T-cell (primary cell): ENCODE measurements around the gene ELOA2. TPM values are rescaled to one million over a fixed set of nuclear protein-coding genes. Genes with fewer than 3 reads are reported as not detected.
"Not testable (repeated sequence)": the region's sequence is repeated elsewhere in the genome, so short reads cannot be mapped to it uniquely, and the experiment has no call there.

Experiments used
- ATAC-seq, 4 experiments: fragments of 200-7000 bp in 3 of 4; fragments of 150-1000 bp in 1 of 4; cut with Tn5 transposase; replicated peaks in 1 of 4; 1 replicate in 3 of 4; 2 replicates in 1 of 4; pipeline ENCODE4 v1.10.0; 2021; ENCODE audit warnings: moderate library complexity in 3 of 4, mild to moderate bottlenecking in 2 of 4, moderate number of reproducible peaks in 1 of 4
- CTCF ChIA-PET, 2 donors: fragments of 300-600 bp; sonication (Branson Sonifier 250); formaldehyde crosslinking; loops; one replicate each; lab custom pipeline; 2022; ENCODE audit warnings: antibody characterized with exemption in 2 of 2; lab: Charles Lee
- POLR2A ChIA-PET, 2 donors: fragments of 300-600 bp; sonication (Branson Sonifier 250); formaldehyde crosslinking; loops; one replicate each; lab custom pipeline; 2022; ENCODE audit warnings: antibody characterized with exemption in 2 of 2; lab: Charles Lee
- DNase-seq, 35 experiments: peaks; one replicate each; pipeline versions ENCODE4 v3.0.0 to v3.0.0-alpha.2; 2013 to 2023
- H3K27ac ChIP-seq: one replicate; pipeline ENCODE4 v1.5.1; 2013; ENCODE audit warnings: low read length
- H3K27me3 ChIP-seq, 2 experiments: replicated peaks in 1 of 2; 1 replicate in 1 of 2; 2 replicates in 1 of 2; pipeline versions ENCODE4 v1.6.1 to v1.7.0; 2013; ENCODE audit warnings: low read length in 1 of 2, mixed read lengths in 1 of 2; ENCODE audit not compliant: control insufficient read depth in 2 of 2, insufficient read depth in 2 of 2; ENCODE audit errors: extremely low read depth in 1 of 2
- H3K36me3 ChIP-seq, 2 donors: 1 replicate in 1 of 2; 2 replicates in 1 of 2; pipeline versions ENCODE4 v1.6.1 to v1.7.0; 2013; ENCODE audit warnings: low read length in 1 of 2; ENCODE audit not compliant: control insufficient read depth in 2 of 2, insufficient read depth in 1 of 2; ENCODE audit errors: extremely low read depth in 1 of 2
- H3K4me1 ChIP-seq, 2 experiments: 1 replicate in 1 of 2; 2 replicates in 1 of 2; pipeline versions ENCODE4 v1.6.1 to v1.7.0; 2013; ENCODE audit warnings: low read length in 2 of 2, mixed read lengths in 1 of 2; ENCODE audit not compliant: insufficient read depth in 2 of 2, control insufficient read depth in 1 of 2; ENCODE audit errors: extremely low read depth in 1 of 2
- H3K4me3 ChIP-seq, 2 donors: 1 replicate in 1 of 2; 2 replicates in 1 of 2; pipeline versions ENCODE4 v1.5.1 to v1.7.0; 2013; ENCODE audit warnings: mild to moderate bottlenecking in 2 of 2, low read length in 1 of 2, moderate library complexity in 1 of 2; ENCODE audit not compliant: control insufficient read depth in 1 of 2; ENCODE audit errors: extremely low read depth in 1 of 2
- H3K9me3 ChIP-seq: 2 replicates; pipeline ENCODE4 v1.7.0; 2013
- H3K27ac Mint-ChIP-seq, 2 donors: one replicate each; pipeline ENCODE4 v1.8.0; 2020 to 2021; ENCODE audit warnings: mild to moderate bottlenecking in 2 of 2, mixed read lengths in 2 of 2
- H3K27me3 Mint-ChIP-seq, 2 donors: one replicate each; pipeline ENCODE4 v1.8.0; 2021 to 2022; ENCODE audit warnings: mixed read lengths in 2 of 2
- H3K36me3 Mint-ChIP-seq: one replicate; pipeline ENCODE4 v1.8.0; 2021; ENCODE audit warnings: mixed read lengths
- H3K4me1 Mint-ChIP-seq, 3 donors: one replicate each; pipeline ENCODE4 v1.8.0; 2020 to 2022; ENCODE audit warnings: mixed read lengths in 3 of 3, mild to moderate bottlenecking in 1 of 3
- H3K4me3 Mint-ChIP-seq, 3 donors: one replicate each; pipeline ENCODE4 v1.8.0; 2020 to 2022; ENCODE audit warnings: mild to moderate bottlenecking in 3 of 3, mixed read lengths in 3 of 3, moderate library complexity in 3 of 3
- H3K9me3 Mint-ChIP-seq, 3 donors: one replicate each; pipeline ENCODE4 v1.8.0; 2020 to 2022; ENCODE audit warnings: mixed read lengths in 3 of 3
- WGBS: methylation state at CpG from one replicate; pipeline ENCODE4 v1.1.5; 2013; ENCODE audit warnings: missing lambda C conversion rate; ENCODE audit not compliant: insufficient coverage; 5-methylcytosine and 5-hydroxymethylcytosine counted together
- total RNA-seq, 35 experiments: library from RNA in 6 of 35; stranded (reverse) in 6 of 35; fragments of 120-200 nt in 1 of 35; gene quantifications; one replicate each; pipeline versions ENCODE4 v1.2.1 to v1.2.4 and lab custom pipeline; 2013 to 2026

ELOA2 gene
- total RNA-seq, 5 donors from 2014 or later (not counting 1 experiment from before 2014, with no cell fraction given), result not detected

GRCh38 chr18:47025557-47026174 is 9.8 kb downstream of the ELOA2 start:
- H3K9me3 ChIP-seq, H3K4me1 Mint-ChIP-seq, POLR2A ChIA-PET, CTCF ChIA-PET, H3K27ac ChIP-seq, H3K4me1 ChIP-seq, H3K9me3 Mint-ChIP-seq, DNase-seq, H3K27me3 Mint-ChIP-seq, ATAC-seq, H3K36me3 Mint-ChIP-seq, H3K27ac Mint-ChIP-seq, H3K4me3 ChIP-seq, H3K36me3 ChIP-seq, H3K4me3 Mint-ChIP-seq, H3K27me3 ChIP-seq: not testable (repeated sequence)
- WGBS, result 95% methylated on average over 3 of the region's 17 CpGs

GRCh38 chr18:47023769-47024465 is 11.5 kb downstream of the ELOA2 start:
- ATAC-seq, result peak in 1 of 4 experiments; percentile 29
- DNase-seq, H3K27me3 Mint-ChIP-seq, H3K4me1 ChIP-seq, POLR2A ChIA-PET, CTCF ChIA-PET, H3K4me3 Mint-ChIP-seq, H3K4me1 Mint-ChIP-seq, H3K4me3 ChIP-seq, H3K9me3 ChIP-seq, H3K36me3 ChIP-seq, H3K9me3 Mint-ChIP-seq, H3K27me3 ChIP-seq, H3K27ac Mint-ChIP-seq, H3K36me3 Mint-ChIP-seq, H3K27ac ChIP-seq: not testable (repeated sequence)
- no CpG with 5 or more reads among the region's 55 CpGs for WGBS

- WGBS, result 97% methylated on average over 6 of the region's 29 CpGs
- H3K27ac ChIP-seq, DNase-seq, H3K27me3 Mint-ChIP-seq, H3K36me3 ChIP-seq, POLR2A ChIA-PET, H3K36me3 Mint-ChIP-seq, H3K4me3 Mint-ChIP-seq, H3K27ac Mint-ChIP-seq, H3K4me1 Mint-ChIP-seq, H3K9me3 Mint-ChIP-seq, H3K9me3 ChIP-seq, ATAC-seq, H3K27me3 ChIP-seq, H3K4me1 ChIP-seq, CTCF ChIA-PET, H3K4me3 ChIP-seq: not testable (repeated sequence)
Measured at GRCh38 chr18:47022821-47023220, 12.6 kb downstream of the ELOA2 start.

- H3K36me3 Mint-ChIP-seq, POLR2A ChIA-PET, CTCF ChIA-PET, H3K27ac Mint-ChIP-seq, H3K27me3 Mint-ChIP-seq, H3K4me1 ChIP-seq, H3K4me3 ChIP-seq, H3K4me1 Mint-ChIP-seq, H3K27ac ChIP-seq, DNase-seq, H3K36me3 ChIP-seq, H3K9me3 Mint-ChIP-seq, H3K9me3 ChIP-seq, H3K27me3 ChIP-seq, H3K4me3 Mint-ChIP-seq: not testable (repeated sequence)
- ATAC-seq, result peak in 1 of 4 experiments; percentile 25
- WGBS, result no CpG with 5 or more reads among the region's 19 CpGs
Measured at GRCh38 chr18:47020757-47021156, 14.7 kb downstream of the ELOA2 start.

- H3K36me3 Mint-ChIP-seq, DNase-seq, H3K4me1 Mint-ChIP-seq, H3K27ac ChIP-seq, H3K4me3 Mint-ChIP-seq, H3K27me3 Mint-ChIP-seq, POLR2A ChIA-PET, H3K36me3 ChIP-seq, H3K27me3 ChIP-seq, ATAC-seq, H3K9me3 Mint-ChIP-seq, H3K27ac Mint-ChIP-seq, H3K4me3 ChIP-seq, H3K9me3 ChIP-seq, CTCF ChIA-PET, H3K4me1 ChIP-seq: not testable (repeated sequence)
- no CpG with 5 or more reads among the region's 10 CpGs for WGBS
Measured at GRCh38 chr18:47019870-47020269, 15.6 kb downstream of the ELOA2 start.

Other genes starting within 250 kb of the ELOA2 start
- 10 to 100 TPM; 27.2 to 39.8 (median 31.0) TPM for gene PIAS2, start 118.1 kb downstream of the ELOA2 start, total RNA-seq
- gene KATNAL2, start 118.0 kb downstream of the ELOA2 start, total RNA-seq, result 1 to 10 TPM in 2 of 5 donors, under 1 TPM in 2, not detected in 1; 0.53 to 1.7 (median 0.99) TPM
- gene HDHD2, start 114.9 kb upstream of the ELOA2 start, total RNA-seq, result 10 to 100 TPM; 32.9 to 39.3 (median 34.3) TPM
- 1 to 10 TPM; 3.5 to 8.6 (median 7.3) TPM for gene IER3IP1, start 140.7 kb upstream of the ELOA2 start, total RNA-seq
- gene SKOR2, start 216.0 kb upstream of the ELOA2 start, total RNA-seq, result not detected